CD4-positive, alpha-beta T cell treated with Interleukin-15 for 4 hours (primary cell): Measurements from ENCODE around the gene EIF2B1.

Experiments used
- DNase-seq: peaks from one replicate; pipeline ENCODE4 v3.0.0-alpha.2; 2020; ENCODE audit warnings: low spot score

The EIF2B1 gene

GRCh38 chr12:123633379-123634141 is at the start of gene EIF2B1, which contains the start of gene GTF2H3:
TSS of gene EIF2B1 (minus strand) at chr12:123633686. CDS start at chr12:123633557, 129 bp downstream.
TSS of gene GTF2H3 (plus strand) at chr12:123633829. CDS start at chr12:123633860, 31 bp downstream.
- DNase-seq = peak; percentile 94

DNA sequence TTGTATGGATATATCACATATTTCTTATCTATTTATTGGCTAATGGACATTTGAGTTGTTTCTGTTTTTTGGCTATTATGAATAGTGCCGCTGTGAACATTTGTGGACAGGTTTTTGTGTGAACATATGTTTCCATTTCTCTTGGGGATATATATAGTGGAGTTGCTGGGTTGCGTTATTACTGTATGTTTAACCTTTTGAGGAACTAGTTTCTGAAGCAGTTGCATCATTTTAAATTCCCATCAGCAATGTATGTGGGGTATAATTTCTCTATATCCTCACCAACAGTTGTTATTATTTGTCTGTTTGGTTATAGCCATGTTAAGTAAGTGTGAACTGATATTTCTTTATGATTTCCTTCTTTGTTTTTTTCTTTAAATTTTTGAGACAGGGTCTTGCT is 48.1 kb upstream of the EIF2B1 start:
- DNase-seq = no peak

DNA sequence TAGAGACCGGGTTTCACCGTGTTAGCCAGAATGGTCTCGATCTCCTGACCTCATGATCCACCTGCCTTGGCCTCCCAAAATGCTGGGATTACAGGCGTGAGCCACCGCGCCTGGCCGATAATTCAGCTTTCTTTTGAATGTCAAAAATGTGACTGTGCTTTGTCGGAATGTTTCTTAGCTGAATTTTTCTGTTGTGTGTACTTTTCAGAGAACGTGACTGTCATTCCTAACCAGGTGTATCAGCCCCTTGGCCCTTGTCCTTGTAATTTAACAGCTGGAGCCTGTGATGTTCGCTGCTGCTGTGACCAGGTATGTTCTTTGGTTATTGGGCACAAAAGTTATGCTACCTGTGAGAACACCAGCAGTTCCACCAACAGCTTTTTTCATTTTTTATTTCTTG is 45.5 kb upstream of the EIF2B1 start:
- no peak for DNase-seq

DNA sequence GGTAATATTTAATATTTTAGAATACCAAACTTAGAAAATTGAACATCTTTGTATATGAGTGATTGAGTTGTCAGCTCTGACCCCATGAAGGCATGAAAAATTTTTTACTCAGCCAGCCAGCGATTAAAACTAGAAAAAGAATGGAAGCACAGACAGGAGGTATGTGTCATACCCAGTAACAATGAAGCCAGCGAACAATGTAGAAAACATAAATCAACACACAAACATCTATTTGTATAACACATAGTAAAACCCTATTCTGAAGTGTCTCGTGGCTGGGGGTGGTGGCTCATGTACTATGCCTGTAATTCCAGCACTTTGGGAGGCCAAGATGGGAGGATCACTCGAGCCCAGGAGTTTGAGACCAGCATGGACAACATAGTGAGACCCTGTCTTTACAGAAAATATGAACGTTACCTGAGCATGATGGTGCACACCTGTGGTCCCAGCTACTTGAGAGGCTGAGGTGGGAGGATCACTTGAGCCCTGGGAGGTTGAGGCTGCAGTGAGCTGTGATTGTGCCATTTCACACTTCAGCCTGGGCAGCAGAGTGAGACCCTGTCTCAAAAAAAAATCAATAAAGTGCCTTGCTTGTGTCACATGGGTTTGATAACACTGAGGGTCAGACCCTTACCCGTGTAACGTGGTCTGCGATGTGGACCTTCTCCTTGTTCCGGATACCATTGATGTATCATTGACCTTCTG is 43.3 kb upstream of the EIF2B1 start:
- DNase-seq = no peak

DNA sequence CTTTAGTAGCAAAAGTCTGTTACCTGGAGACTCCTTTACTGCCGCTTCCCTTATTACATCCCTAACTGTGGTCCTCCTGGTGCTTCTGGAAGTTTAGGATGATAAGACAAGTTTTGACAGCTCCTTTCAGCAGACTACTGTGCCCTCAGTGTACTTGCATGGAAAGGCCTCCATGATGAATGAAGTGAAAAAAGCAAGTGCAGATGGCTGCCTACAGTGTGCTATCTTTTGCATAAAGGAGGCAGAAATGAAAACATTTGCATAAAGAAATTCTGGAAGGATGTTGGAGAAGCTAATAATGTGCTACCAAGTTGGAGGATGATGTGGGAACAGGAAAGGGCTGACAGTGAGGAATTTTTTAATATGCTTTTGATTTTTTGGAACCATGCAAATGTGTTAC is 42.0 kb upstream of the EIF2B1 start:
- DNase-seq = no peak

GRCh38 chr12:123671876-123672275 is 38.4 kb upstream of the EIF2B1 start:
- no peak for DNase-seq

GRCh38 chr12:123670882-123671728 is 37.6 kb upstream of the EIF2B1 start, which contains the start of gene TCTN2:
TSS of gene TCTN2 (plus strand) at chr12:123671113. CDS start at chr12:123671241, 128 bp downstream.
- DNase-seq = peak; percentile 95

GRCh38 chr12:123667771-123668170 is 34.3 kb upstream of the EIF2B1 start:
- no peak for DNase-seq

DNA sequence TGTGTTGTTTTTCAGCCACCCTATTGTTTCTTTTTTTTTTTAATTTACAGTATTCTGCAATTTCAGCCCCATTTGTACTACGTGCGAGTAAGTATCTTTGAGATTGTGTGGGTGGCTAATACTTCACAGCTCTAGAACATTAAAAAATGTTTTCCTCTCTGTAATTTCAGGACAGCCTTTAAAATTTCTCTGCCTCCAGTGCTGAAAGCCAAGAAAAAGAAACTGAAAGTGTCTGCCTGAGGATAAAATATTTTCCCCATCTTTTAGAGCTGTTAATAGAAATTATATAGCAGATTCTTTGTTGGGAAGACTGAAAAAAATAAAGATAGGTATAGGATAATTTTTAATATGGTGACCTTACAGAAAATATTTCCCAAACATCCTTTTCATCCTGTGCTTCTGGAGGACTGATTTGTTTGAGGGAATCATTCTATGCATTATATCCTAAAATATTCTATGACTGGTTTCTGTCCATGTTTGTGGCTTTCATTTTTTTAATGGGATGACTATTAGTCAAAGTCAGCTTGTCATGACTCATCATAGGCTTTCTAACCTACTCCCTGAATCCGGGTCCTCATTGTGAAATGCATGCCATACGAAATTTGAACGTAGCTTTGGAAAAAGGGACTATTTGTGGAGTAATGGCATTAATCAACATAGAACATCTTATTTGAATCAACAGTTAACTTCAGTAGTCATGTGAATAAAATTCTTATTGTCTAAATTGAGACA is 26.7 kb upstream of the EIF2B1 start:
- no peak for DNase-seq

DNA sequence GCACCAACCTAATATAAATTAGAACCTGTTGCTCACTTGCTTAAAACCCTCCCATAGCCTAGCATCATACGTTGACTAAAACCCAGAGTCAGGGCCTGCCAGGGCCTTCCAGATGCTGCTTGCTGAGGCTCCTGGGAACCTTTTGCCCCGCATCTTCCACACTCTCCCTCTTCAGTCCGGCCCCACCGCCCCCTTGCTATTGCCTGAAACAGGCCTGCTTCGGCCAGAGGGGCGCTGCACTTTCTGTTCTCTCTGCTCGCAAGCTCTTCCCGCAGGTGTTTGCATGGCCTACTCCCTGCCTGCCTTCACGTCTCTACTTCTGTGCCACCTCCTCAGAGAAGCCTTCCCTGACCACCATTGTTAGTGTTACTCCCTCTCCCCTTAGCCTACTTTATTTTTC is 23.7 kb upstream of the EIF2B1 start:
- no peak for DNase-seq

DNA sequence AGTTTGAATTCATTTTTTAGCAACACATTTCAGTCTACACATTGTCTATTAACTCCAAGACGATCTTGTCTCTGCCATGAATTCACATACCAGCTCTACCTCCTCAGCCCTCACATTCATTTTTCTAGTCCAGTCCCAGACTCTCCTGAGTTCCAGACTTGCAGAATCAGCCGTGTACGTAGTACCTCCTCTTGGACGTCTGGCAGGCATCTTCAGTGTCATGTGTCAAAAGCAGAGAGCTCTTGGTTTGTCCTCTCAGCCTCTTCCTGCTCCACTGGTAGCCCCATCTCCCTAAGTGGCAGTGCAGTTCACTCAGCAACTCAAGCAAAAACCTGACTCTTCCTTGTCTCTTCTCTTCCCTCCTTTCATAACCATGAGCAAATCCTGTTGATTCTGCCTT is 22.9 kb upstream of the EIF2B1 start:
- no peak for DNase-seq

DNA sequence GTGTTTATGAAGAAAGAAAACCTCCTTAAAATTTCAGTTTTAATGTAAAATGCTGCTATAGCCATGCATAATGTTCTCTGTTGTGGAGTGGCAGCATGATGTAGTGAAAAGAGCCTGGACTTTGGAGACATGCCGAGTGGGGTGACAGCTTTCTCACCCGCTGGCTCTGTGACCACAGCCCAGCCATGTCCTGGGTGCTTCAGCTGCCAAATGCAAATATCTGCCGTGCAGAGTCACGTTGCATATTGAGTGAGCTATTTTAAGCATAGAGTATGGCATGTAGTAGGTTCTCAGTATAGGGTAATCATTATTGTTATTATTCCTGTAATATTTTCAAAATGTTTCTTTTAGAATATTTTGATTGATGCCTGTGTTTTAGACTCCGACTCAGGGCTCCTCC is 21.9 kb upstream of the EIF2B1 start:
- no peak for DNase-seq

GRCh38 chr12:123654129-123654701 is 20.7 kb upstream of the EIF2B1 start:
- no peak for DNase-seq

DNA sequence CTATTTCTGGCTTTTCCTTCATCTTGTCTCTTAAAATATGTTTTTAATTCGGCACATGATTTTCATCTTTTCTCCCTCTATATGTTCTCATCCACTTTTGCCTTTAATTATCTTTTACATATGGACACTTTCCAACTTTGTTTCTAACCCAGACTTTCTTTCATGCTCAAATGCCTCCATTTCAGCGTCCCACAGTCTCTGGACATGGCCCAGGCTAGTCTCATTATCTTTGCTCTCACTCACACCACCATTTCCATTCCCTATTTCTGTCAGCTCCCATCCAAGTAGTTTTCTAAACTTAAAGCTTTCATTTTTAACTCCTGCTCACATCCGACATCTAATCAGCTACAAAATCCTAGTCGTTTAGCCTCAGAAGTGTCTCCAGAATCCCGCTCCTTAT is 14.9 kb upstream of the EIF2B1 start:
- DNase-seq = no peak

GRCh38 chr12:123645878-123646277 is 12.4 kb upstream of the EIF2B1 start:
- DNase-seq = no peak

DNA sequence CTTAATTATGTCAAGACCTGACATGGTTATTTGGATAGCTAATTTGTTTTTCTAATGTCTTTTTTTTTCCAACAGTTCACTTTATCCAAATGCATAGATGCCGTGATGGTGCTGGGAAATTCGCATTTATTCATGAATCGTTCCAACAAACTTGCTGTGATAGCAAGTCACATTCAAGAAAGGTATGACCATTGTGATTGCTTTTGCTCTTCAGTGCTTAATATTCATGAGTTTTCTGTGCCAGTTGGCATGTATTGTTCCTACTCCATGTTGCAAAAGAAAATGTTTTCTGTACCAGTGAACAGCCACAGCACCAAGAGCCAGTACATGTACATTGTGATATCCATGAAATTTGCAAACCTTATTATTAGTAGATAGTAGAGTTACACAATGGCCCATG is 11.9 kb upstream of the EIF2B1 start:
- DNase-seq = no peak

- no peak for DNase-seq
Measured at GRCh38 chr12:123643911-123644310, 10.4 kb upstream of the EIF2B1 start.

DNA sequence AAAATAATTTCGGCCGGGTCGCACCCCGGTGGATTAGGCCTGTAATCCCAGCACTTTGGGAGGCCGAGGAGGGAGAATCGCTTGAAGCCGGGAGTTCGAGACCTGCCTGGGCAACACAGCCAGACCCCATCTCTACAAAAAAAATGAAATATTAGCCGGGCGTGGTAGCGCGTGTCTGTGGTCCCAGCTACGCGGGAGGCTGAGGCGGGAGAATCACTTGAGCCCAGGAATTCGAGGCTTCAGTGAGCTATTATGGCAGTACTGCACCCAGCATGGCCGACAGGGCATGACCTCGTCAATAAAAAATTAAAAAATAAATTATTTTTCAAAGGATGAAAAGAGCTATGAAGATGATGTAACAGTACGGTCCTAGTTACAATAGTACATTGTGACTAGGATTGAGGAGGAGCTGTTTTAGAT is 666 bp upstream of the EIF2B1 start:
- no peak for DNase-seq

- no peak for DNase-seq
Measured at GRCh38 chr12:123621619-123622530, 11.6 kb downstream of the EIF2B1 start.

GRCh38 chr12:123621101-123621500 is 12.4 kb downstream of the EIF2B1 start:
- no peak for DNase-seq
